Stimulated activated CD4-positive, alpha-beta T cell treated with anti-CD3 and anti-CD28 coated beads, Interleukin-1b, Interleukin-23, amount 100 ng/mL, for 1 hour (primary cell): ENCODE results near the gene EPHB3.

Experiments
- DNase-seq, 2 donors: peaks; one replicate each; pipeline ENCODE4 v3.0.0-alpha.2; 2020; ENCODE audit warnings: low read depth in 2 of 2

Gene EPHB3

DNA sequence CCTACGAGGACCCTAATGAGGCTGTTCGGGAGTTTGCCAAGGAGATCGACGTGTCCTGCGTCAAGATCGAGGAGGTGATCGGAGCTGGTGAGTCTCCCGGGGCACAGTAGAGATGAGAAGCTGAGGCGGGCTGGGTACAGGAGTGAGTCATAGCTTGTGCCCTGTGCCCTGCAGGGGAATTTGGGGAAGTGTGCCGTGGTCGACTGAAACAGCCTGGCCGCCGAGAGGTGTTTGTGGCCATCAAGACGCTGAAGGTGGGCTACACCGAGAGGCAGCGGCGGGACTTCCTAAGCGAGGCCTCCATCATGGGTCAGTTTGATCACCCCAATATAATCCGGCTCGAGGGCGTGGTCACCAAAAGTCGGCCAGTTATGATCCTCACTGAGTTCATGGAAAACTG, 17.9 kb downstream of the EPHB3 start:
- DNase-seq = no peak

- no peak for DNase-seq
Measured at GRCh38 chr3:184580376-184580775, 18.8 kb downstream of the EPHB3 start.

DNA sequence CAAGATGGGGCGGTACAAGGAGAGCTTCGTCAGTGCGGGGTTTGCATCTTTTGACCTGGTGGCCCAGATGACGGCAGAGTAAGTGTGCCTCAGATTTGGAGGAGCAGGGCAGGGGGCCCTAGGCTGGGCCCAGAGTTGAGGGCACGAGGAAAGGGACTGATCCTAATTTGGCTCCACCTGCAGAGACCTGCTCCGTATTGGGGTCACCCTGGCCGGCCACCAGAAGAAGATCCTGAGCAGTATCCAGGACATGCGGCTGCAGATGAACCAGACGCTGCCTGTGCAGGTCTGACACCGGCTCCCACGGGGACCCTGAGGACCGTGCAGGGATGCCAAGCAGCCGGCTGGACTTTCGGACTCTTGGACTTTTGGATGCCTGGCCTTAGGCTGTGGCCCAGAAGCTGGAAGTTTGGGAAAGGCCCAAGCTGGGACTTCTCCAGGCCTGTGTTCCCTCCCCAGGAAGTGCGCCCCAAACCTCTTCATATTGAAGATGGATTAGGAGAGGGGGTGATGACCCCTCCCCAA, 19.8 kb downstream of the EPHB3 start:
- DNase-seq = no peak

DNA sequence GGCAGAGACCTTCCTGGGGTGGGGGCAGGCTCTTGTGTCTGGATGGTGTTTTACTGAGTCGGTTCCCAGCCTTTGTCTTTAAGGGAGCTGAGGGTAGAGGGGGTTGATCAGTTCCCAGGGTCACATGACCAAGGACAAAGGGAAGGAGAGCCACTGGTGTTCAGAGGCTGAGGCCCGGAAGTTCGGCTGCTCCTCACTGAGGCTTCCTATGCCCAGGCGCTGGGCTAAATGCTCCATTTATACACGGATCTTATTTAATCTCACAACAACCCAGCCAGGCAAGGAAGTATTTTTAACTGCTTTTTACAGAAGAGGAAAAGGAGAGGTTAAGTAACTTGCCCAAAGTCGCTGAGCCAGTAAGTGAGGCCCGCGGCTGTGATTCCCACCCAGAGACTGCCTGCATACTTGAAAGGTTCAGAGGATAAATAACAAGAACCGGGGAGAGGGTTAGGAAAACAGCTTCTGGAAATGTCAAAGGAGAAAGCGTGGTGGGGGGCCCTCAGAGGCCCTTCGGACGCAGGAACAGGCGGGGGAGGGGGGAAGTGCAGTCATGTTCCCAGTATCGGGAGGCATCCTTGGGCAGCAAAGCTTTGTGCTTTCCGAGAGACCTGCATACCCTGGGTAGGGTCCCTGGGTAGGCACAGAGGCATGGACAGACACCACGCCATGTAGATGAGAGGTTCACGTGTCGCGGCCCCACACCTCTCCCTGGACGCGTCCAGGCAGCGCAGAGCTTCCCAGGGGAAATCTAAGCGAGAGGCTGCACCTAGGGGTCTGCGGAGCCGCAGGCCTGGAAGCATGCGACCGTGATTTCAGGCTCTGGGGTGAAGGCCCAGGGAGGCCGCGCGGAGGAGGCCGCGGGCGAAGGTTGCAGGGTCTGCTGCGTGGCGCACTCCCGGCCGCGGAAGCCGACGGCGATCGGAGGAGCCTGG, 21.3 kb downstream of the EPHB3 start:
- DNase-seq = no peak

DNA sequence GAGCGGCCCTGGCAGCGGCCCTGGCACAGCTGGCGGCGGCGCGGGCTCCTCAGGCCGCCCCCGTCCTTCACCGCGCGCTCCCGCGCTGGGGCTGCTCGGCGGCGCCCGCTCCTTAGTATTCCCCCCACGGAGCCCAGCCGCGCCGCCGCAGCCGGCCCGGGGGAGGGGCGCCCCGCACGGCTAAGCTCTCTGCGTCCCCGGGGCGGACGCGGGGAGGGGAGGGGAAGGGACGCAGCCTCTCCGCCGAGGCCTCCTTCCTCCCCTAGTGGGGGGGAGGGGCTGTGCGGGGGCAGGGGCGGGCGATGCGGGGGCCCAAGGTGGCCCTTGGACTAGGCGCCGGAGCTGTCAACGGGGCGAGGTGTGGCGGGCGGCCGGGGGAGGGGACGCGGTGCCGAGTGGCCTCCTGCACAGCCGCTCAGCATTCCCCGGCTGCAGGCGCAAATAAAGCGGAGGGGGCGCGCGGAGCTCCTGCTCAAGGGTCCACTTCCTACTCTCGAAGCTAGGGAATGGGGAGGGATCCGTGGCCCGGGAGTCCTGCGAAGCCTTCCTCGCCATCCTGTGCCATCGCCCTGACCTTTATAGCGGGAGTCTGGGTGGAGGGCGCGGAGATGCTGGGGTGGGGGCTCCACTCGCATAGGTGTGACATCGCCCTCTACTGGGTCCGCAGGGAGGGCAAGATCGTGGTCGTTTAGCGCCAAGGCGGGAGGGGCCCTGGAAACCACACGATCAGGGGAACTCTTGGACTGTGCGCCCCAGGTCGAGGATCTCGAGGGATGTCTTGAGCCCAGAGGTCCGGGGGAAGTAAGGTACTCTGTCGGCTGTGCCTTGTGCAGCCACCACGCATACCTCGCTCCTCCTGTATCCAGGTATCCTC, 22.2 kb downstream of the EPHB3 start:
- DNase-seq = no peak

GRCh38 chr3:184584464-184584891, 22.9 kb downstream of the EPHB3 start:
- no peak for DNase-seq

- DNase-seq = no peak
Measured at GRCh38 chr3:184585545-184585944, 24.0 kb downstream of the EPHB3 start.

DNA sequence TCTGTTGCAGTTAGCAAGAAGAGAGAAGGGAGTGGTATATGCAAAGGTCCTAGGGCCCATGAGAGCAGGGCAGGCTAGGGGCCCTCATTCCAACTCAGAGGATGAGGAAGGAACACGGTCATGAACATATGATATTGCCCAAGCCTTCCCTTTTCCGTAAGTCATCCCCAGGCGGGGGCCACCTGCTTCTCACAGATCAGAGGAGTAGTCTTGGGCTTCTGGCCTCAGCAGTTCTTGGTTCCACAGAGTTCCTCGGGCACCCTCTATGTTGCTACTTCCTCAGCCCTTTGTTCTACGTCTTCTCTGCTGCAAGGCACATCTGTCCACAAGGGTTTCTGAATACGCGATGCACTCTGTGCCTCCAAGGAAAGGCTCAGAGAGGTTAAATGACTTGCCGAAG, 25.3 kb downstream of the EPHB3 start:
- no peak for DNase-seq

DNA sequence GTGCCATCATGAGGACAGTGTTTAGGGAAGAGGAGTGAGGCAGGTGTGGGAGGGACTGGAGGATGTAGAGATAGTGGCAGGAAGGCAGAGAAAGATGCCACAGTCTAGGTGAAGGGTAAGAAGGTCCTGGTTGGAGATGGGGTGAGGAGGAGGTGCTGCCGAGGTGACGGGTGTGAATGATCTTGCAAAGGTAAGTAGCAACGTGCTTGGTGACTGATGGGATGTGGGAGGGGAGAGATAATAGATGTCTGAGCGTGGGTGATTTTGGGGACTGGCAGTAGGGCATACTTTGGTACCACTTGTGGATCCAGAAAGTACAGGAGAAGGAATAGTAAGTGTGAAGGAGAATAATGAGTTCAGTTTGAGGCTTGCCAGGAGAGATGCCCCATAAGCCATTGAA, 27.2 kb downstream of the EPHB3 start:
- no peak for DNase-seq

DNA sequence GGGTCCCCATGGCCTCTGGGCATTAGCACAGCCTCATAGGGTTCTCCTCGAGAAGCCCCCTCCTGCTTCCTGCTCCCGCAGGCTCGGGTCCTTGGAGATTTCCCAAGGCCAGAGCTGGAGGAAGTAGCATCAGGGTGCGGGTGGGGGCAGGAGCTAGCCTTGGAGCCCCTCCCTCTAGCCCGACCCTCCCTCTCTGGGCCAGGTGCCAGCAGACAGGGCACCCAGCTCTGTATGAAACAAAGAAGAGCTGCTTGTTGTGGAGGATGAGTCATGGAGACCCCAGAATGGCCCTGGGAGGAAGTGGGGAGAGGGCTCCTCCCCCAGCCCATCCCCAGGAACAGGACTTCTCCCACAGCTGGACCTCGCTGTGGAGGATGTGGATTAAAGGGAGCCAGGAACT, 29.2 kb downstream of the EPHB3 start:
- no peak for DNase-seq

GRCh38 chr3:184591789-184592188, 30.2 kb downstream of the EPHB3 start:
- DNase-seq = no peak

GRCh38 chr3:184592371-184593219, 31.0 kb downstream of the EPHB3 start:
- DNase-seq = no peak

DNA sequence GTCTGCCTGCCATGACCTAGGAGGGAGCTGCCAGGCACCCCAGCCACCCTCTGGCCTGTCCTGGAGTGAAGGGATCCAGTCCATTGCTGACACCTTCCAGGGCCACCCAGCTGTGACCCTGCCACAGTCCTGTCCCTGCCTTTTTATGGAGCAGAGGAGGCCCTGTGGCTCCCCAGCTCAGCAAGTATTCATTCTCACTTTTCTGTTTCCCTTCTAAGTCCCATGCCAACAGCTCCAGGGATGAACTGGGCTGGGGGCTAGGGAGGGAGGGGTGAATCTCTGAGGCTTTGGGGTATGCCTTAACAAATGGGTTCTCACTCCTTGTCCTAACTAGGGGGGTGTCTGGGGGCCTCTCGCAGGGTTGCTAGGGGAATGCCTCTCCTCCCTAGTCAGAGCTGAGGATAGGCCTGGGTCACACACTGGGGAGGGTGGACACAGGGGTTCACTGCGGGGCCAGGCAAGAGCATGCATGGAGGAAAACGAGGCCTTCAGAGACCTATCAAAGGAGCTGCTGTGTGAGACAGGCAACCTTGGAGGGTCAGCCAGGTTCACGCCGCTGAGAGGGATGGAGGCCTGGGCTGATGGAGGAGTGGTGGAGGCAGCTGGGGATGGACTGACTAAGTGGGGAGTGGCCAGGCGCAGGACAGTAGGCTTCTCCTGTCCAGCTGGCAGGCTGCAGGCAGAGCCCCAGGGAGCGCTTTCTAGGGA, 31.8 kb downstream of the EPHB3 start:
- no peak for DNase-seq

- no peak for DNase-seq
Measured at GRCh38 chr3:184593928-184594303, 32.3 kb downstream of the EPHB3 start.

GRCh38 chr3:184594371-184595001, 32.9 kb downstream of the EPHB3 start:
- DNase-seq = no peak

DNA sequence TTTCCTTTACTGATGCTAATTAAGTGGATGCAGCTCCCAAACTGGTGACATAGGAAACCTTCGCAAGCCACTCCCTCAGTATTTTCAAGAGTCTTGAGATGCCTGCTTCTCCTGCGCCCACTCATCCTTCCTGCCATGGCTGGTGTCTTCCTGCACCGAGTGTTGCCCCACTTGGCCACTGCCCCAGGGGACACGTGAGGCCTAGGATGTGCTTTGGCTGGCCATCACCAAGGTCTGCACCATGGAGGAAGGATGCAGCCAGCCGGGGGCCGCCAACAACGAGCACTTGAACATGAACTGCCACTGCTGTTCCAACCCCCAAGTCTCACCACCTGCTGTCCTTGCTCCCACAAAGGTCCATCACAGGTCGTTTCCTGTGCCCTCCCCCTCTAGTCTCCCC, 34.1 kb downstream of the EPHB3 start:
- DNase-seq = no peak

DNA sequence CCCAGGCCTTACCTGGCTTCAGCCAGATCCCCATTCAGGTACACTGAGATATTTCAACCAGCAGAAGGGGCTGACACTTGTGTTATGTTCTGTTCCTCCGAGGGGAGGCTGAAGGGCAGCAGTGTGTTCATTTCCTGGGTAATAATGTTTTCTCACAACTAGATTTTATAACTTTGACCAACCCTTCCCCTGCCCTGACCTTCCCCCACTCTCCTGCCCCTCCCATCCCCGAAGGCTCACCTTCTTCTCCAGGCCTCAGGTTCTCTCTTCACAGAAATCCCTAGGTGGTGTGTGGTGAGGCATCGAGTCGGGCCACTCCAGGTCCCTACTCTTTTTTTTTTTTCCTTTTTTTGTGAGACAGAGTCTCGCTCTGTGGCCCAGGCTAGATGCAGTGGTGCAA, 34.6 kb downstream of the EPHB3 start:
- DNase-seq = no peak

- no peak for DNase-seq
Measured at GRCh38 chr3:184596886-184597575, 35.4 kb downstream of the EPHB3 start.

GRCh38 chr3:184597829-184598573, 36.4 kb downstream of the EPHB3 start:
- no peak for DNase-seq
